PFSK-1 (cell line): Measurements from ENCODE around the gene SAG. TPM values are rescaled to one million over a fixed set of nuclear protein-coding genes. Genes with fewer than 3 reads are reported as not detected.

Source experiments
- FOXP2 ChIP-seq: optimal IDR thresholded peaks from 2 replicates; pipeline ENCODE3; 2011; ENCODE audit warnings: borderline replicate concordance, control low read depth, inconsistent platforms; ENCODE audit not compliant: insufficient read depth; ENCODE audit errors: extremely low read length, extremely low read depth
- POLR2AphosphoS5 ChIP-seq: IDR thresholded peaks from 2 replicates; pipeline ENCODE4 v1.6.1; 2012; ENCODE audit warnings: low read depth, mild to moderate bottlenecking, control low read depth, low read length, moderate library complexity
- REST ChIP-seq, 2 experiments: IDR thresholded peaks; 2 replicates each; pipeline versions ENCODE4 v1.6.1 to v1.8.0; 2011 to 2012; ENCODE audit warnings: low read depth in 2 of 2, low read length in 2 of 2, control low read depth in 1 of 2, inconsistent platforms in 1 of 2, mild to moderate bottlenecking in 1 of 2, moderate library complexity in 1 of 2; ENCODE audit not compliant: insufficient read depth in 1 of 2
- SIN3A ChIP-seq: IDR thresholded peaks from 2 replicates; pipeline ENCODE4 v1.6.1; 2012; ENCODE audit warnings: mild to moderate bottlenecking, low read length, moderate library complexity, borderline replicate concordance; ENCODE audit not compliant: insufficient read depth
- TAF1 ChIP-seq: IDR thresholded peaks from 2 replicates; pipeline ENCODE4 v1.6.1; 2012; ENCODE audit warnings: low read length, control low read depth, borderline replicate concordance; ENCODE audit not compliant: insufficient read depth
- polyA plus RNA-seq: library from polyadenylated mRNA; unstranded; fragments of >200 nt; gene quantifications from one replicate; pipeline ENCODE4 v1.2.1, GENCODE V29; 2012; ENCODE audit warnings: low read depth, missing spikeins; ENCODE audit not compliant: insufficient read length

SAG gene
- polyA plus RNA-seq: not detected

DNA sequence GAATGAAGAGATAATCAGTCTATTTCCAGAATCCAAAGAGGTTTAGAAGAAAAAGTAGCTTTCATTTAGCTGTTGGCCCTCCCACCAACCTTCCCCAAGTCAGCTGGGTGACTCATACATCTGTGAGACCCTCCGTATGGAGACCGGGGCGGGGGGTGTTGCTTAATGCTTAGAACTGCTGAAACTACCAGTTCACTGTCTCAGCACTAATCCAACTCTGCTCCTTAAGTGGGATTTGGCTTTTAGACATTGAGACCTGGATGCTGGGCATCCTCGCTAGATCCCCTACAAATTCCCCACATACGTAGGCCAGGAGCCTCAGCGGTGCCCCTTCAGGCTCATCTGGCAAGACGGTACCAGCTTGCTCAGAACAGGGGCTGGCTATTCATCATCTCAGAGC, at the start of gene SAG:
Gene SAG (plus strand): TSS at position 252 of the 400 bp plus-strand sequence. CDS start 1,374 bp downstream, outside the sequence.
- TF ChIP-seq POLR2AphosphoS5 (no peak), REST (IDR thresholded peaks at IDR 0.05; ENCODE audit: insufficient read depth in 1 of 2, low read depth in 2 of 2, low read length in 2 of 2) (no peak), FOXP2 (no peak), SIN3A (no peak), TAF1 (no peak)

DNA sequence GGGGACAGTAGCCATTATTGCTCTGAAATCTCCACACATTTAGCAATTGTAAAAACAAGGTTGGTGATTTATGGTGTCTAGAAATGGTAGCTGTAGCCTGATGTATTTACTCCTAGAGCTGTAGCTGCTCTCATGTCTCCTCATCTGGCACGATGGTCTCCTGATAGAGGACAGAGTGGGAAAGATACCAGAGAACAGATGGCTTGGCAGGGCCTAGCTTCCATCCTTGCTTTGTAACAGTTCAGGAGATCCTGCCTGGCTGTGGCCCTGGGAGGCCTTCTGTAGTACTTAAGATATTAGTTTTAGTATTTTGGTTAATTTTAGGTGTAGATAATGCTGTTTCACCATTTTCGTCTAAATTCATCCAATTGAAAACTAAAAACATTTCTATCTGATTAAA, 49.4 kb upstream of the SAG start:
- TF ChIP-seq POLR2AphosphoS5 (no peak), FOXP2 (no peak), TAF1 (no peak), REST (IDR thresholded peaks at IDR 0.05; ENCODE audit: insufficient read depth in 1 of 2, low read depth in 2 of 2, low read length in 2 of 2) (no peak), SIN3A (no peak)

- TF ChIP-seq TAF1 (no peak), SIN3A (no peak), FOXP2 (no peak), REST (IDR thresholded peaks at IDR 0.05; ENCODE audit: insufficient read depth in 1 of 2, low read depth in 2 of 2, low read length in 2 of 2) (no peak), POLR2AphosphoS5 (no peak)
These were observed 47.9 kb upstream of the SAG start for GRCh38 chr2:233259730-233260129.

DNA sequence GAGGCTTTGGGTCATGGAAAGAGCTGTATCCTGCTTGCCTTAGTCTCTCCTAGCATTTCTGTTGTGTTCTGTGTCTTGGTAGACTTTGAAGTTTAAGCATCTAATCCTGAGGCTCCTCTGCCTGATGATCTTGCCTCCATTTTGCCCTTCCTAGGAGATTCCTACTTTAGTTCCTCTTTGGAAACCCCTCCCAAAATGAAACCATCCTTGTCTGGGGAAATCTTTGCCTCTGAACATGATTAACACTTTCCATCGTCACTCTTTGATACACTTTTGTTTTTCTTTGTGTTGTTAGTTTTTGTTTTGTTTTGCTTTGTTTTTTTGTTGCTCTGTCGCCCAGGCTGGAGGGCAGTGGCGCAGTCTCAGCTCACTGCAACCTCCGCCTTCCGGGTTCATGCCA, 47.0 kb upstream of the SAG start:
- no peak for TF ChIP-seq REST (IDR thresholded peaks at IDR 0.05; ENCODE audit: insufficient read depth in 1 of 2, low read depth in 2 of 2, low read length in 2 of 2)
- TF ChIP-seq FOXP2: no peak
- TF ChIP-seq SIN3A: no peak
- TF ChIP-seq TAF1: no peak
- no peak for TF ChIP-seq POLR2AphosphoS5

- no peak for TF ChIP-seq POLR2AphosphoS5
- no peak for TF ChIP-seq TAF1
- TF ChIP-seq FOXP2: no peak
- no peak for TF ChIP-seq SIN3A
- no peak for TF ChIP-seq REST (IDR thresholded peaks at IDR 0.05; ENCODE audit: insufficient read depth in 1 of 2, low read depth in 2 of 2, low read length in 2 of 2)
These were observed 45.6 kb upstream of the SAG start for GRCh38 chr2:233261819-233262555.
